OCI-M1 (cell line): ENCODE measurements around the gene GNG12.
A peak's percentile ranks its signal among the peaks of the same experiment; 100 is the strongest.

Experiments
- DNase-seq: peaks from one replicate; lab custom pipeline; 2025; lab: John Stamatoyannopoulos, UW

Gene GNG12

GRCh38 chr1:67814121-67814772 lies 19.0 kb downstream of the GNG12 start:
- peak; percentile 9 for DNase-seq

DNA sequence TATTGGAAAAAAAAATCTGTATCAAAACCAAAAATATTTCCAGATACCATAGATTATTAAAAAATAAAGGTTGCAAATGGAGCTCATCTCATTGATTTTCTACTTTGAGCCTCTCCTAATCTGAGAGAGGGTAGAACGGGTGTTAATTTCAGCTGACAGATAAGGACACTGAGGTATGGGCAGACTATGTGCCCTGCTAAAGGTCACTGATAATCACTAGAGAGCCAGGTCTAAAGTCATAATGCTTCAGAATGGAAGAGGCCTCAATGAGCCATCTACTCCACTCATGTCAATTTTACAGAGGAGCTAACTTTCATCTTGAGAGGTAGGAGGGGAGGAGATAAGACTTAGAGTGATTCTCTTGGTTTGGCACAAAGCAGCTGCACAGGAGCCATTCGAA lies 21.0 kb downstream of the GNG12 start:
- no peak for DNase-seq

DNA sequence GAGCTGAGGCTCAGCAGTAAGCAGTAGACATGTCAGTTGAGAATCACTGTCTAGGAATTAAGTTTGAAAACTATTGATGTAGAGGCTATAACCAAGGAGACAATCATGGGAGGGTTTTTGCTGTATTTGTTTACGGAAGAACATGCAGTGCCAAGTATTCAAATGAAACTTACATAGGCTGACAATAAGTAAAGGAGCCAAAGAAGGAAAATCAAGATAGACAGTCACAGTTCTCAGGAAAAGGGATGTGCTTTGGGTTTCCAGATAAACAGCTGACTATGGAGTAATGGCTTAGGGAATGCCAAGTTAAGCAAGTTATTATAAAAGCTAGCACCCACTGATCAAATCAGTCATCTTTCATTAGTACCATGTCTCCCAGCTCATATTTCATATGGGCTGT lies 21.5 kb downstream of the GNG12 start:
- DNase-seq: no peak

DNA sequence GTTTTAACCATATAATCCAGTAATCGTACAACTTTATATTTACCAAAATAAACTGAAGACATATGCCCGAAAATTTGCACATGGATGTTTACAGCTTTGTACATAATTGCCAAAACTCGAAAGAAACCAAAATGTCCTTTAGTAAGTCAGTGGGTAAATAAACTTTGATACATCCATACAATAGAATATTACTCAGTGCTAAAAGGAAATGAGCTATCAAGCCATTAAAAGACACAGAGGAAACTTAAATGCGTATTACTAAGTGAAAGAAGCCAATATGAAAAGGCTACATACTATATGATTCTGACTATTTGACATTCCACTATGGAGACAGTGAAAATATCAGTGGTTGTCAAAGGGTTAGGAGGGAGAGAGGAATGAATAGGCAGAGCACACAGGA lies 23.4 kb downstream of the GNG12 start:
- DNase-seq: no peak

- DNase-seq: no peak
Observed at GRCh38 chr1:67807282-67807681, 26.0 kb downstream of the GNG12 start.

DNA sequence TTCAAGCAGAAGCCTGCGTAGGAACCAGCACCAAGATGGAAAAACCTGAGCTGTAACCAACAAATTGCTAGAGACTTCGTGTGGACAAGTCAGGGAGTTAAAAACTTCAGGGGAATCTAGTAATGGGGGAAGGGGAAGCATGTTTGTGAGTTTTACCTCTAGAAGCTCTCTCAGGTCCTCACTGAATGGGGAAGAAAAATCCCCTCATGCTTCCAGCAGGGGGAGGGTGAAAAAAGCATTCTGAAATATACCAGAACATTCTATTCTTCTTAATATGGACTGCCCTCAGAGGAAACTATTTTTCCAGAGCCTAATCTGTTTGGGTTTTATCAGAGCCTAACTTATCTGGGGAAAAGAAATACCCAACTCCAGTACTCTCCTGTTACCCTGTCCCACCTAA lies 28.6 kb downstream of the GNG12 start:
- no peak for DNase-seq

GRCh38 chr1:67803380-67804279 lies 29.6 kb downstream of the GNG12 start:
- DNase-seq: no peak

DNA sequence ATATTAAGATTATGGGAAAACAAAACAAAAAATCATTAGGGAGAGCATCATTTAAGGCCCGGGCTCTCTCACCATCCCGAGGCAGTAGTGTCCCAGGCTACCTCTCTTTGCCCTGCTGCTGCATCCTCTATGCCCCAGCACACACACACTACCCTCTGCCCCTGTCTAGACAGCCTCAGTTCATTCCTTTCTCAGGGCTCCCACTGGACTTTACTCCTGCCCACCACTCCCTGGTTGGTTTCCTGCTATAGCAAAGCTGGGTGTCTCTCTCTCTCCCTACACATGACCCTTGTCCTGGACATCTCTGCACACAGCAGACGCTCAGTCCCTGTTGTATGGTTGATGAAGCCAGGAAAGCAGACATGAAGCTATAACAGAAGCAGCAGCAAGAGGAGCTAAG lies 30.7 kb downstream of the GNG12 start:
- DNase-seq: no peak

DNA sequence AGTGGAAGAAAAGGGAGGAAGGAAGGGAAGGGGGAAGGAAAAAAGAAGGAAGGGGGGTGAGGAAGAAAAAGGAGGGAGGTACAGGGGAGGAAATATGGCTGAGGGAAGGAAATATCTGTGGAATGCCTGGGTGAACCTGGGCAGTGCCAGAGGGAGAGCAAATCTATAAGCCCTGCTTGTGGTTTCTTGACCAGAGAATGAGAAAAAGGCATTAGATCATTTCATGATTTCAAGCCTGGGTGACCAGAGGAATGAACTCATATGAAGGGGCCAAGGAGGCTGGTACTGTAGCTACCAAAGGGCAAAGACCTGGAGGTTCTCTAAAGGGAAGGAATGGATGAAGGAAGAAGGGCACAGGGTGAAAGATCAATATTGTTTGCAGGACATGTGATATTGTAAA lies 31.4 kb downstream of the GNG12 start:
- no peak for DNase-seq

- DNase-seq: no peak
Observed at GRCh38 chr1:67795179-67795912, 37.9 kb downstream of the GNG12 start.

DNA sequence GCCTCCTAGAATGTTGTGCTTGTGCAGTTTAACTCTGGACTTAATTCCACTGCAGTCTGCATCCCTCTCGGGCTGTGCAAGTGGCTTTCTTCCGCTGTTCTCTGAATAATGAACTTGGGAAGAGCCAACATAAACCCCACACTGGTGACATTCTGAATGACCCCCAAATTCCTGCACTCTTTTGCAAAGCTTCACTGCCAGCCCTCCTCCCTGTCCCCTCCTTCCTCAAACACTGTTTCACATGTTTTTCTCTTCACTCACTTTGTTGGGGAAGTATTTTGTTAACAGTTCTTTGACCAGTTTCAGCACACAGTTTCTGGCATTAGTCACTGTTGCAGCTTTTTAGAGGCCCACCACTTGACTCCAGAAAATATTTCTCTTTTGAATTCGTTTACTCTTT lies 39.7 kb downstream of the GNG12 start:
- no peak for DNase-seq

- no peak for DNase-seq
Observed at GRCh38 chr1:67792741-67793458, 40.4 kb downstream of the GNG12 start.

- no peak for DNase-seq
Observed at GRCh38 chr1:67792103-67792502, 41.2 kb downstream of the GNG12 start.

DNA sequence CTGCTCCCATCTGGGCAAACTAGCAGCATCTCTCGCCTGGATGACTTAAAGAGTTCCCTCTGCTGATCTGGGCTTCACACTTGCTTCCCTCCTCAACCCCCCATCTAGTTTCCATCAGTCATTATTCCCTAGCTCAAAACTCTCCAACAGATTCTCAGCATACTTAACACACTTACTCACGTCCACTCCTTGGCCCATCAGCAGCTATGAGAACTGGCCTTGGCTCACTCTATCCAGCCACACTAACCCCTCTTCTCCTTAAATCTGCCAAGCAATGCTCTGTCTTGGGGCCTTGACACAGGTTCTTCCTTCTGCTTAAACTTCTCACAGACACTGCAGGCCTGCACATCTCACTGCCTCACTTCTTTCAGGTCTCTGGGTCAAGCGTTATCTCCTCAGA lies 41.6 kb downstream of the GNG12 start:
- DNase-seq: no peak

- no peak for DNase-seq
Observed at GRCh38 chr1:67791261-67791660, 42.0 kb downstream of the GNG12 start.

DNA sequence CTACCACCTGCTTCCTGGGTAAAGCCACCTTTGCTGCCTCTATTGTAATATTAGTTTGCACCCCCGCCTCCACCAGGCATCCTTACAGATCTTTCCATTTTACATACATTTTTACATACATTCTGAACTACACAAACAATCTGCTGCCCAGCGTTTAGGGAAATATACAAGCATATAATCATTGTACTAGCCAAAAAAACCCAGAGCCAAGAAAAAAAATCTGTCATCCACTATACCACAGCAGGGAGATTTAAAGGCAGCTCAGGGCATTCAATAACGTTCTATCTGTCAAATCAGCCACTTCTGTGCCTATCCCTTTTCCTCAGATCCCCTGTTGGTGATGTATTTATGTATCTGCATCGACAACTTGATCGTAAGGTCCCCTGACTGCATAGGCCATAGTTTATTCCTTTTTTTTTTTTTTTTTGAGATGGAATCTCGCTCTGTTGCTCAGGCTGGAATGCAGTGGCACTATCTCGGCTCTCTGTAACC lies 43.0 kb downstream of the GNG12 start:
- no peak for DNase-seq

GRCh38 chr1:67789551-67789950 lies 43.7 kb downstream of the GNG12 start:
- no peak for DNase-seq

GRCh38 chr1:67788904-67789303 lies 44.4 kb downstream of the GNG12 start:
- no peak for DNase-seq

- DNase-seq: no peak
Observed at GRCh38 chr1:67788238-67788790, 45.0 kb downstream of the GNG12 start.

- DNase-seq: no peak
Observed at GRCh38 chr1:67787746-67788145, 45.5 kb downstream of the GNG12 start.

- no peak for DNase-seq
Observed at GRCh38 chr1:67785847-67786753, 47.2 kb downstream of the GNG12 start.
